ENCODE results near the gene ACSBG1.

The ACSBG1 gene

GRCh38 chr15:78175330-78175729, 59.0 kb downstream of the ACSBG1 start:
- no peak for TF ChIP-seq ZNF384 (IDR thresholded peaks at IDR 0.05)
- no peak for TF ChIP-seq NFRKB (IDR thresholded peaks at IDR 0.05)
- TF ChIP-seq FOXA1 (IDR thresholded peaks at IDR 0.05): no peak
- POLR2A ChIA-PET: interaction anchor here (1.6 kb wide), 1 partner anchor 124 kb away, joined by 6 read pairs; the partner anchor contains the start of gene SKIC8
- DNase-seq (ENCODE audit: extremely low spot score): no peak
- CTCF ChIA-PET: interaction anchor here (2.1 to 4.2 kb wide), 3 partner anchors 21 to 97 kb away, joined by 4 to 58 read pairs (median 17); no protein-coding TSS in a partner anchor

- no peak for DNase-seq (ENCODE audit: extremely low spot score)
- POLR2A ChIA-PET: interaction anchor here (1.6 kb wide), 1 partner anchor 125 kb away, joined by 6 read pairs; the partner anchor contains the start of gene SKIC8
- no peak for TF ChIP-seq NFRKB (IDR thresholded peaks at IDR 0.05)
- no peak for TF ChIP-seq PKNOX1 (IDR thresholded peaks at IDR 0.05)
- no peak for TF ChIP-seq FOXA1 (IDR thresholded peaks at IDR 0.05)
- CTCF ChIA-PET: interaction anchor here (0.6 kb wide), 1 partner anchor 15 kb away, joined by 3 read pairs; no protein-coding TSS in a partner anchor
These were observed 60.0 kb downstream of the ACSBG1 start for GRCh38 chr15:78174401-78174800.

GRCh38 chr15:78171864-78172472, 62.4 kb downstream of the ACSBG1 start:
- CTCF ChIA-PET: interaction anchor here (1.0 kb wide), 2 partner anchors 24 to 63 kb away, joined by 3 to 6 read pairs; no protein-coding TSS in a partner anchor
- no peak for TF ChIP-seq TARDBP (IDR thresholded peaks at IDR 0.05)
- TF ChIP-seq SP1 (IDR thresholded peaks at IDR 0.05): no peak
- TF ChIP-seq NFRKB (IDR thresholded peaks at IDR 0.05): no peak
- no peak for TF ChIP-seq ELF4 (IDR thresholded peaks at IDR 0.05)
- no peak for TF ChIP-seq LEF1 (IDR thresholded peaks at IDR 0.05; ENCODE audit: borderline replicate concordance)
- TF ChIP-seq FOXM1 (IDR thresholded peaks at IDR 0.05; ENCODE audit: borderline replicate concordance): no peak
- TF ChIP-seq ARNT (IDR thresholded peaks at IDR 0.05): no peak
- TF ChIP-seq PKNOX1 (IDR thresholded peaks at IDR 0.05): no peak
- no peak for TF ChIP-seq SUZ12 (IDR thresholded peaks at IDR 0.05)
- no peak for TF ChIP-seq HDGF (IDR thresholded peaks at IDR 0.05; ENCODE audit: borderline replicate concordance)
- TF ChIP-seq FOXK2 (IDR thresholded peaks at IDR 0.05): no peak
- TF ChIP-seq BHLHE40 (IDR thresholded peaks at IDR 0.05; ENCODE audit: borderline replicate concordance): no peak
- no peak for TF ChIP-seq FOXA1 (IDR thresholded peaks at IDR 0.05)

GRCh38 chr15:78170848-78171773, 63.3 kb downstream of the ACSBG1 start:
- ChIA-PET CTCF (interaction anchor here (1.1 kb wide), 1 partner anchor 69 kb away, joined by 3 read pairs; no protein-coding TSS in a partner anchor), POLR2A (interaction anchor here (0.6 kb wide), 1 partner anchor 128 kb away, joined by 4 read pairs; the partner anchor contains the start of gene SKIC8)
- no peak for DNase-seq (ENCODE audit: extremely low spot score)
- TF ChIP-seq ZNF384 (IDR thresholded peaks at IDR 0.05) (no peak), LEF1 (IDR thresholded peaks at IDR 0.05; ENCODE audit: borderline replicate concordance) (no peak), CTBP1 (IDR thresholded peaks at IDR 0.05; ENCODE audit: borderline replicate concordance) (no peak), PKNOX1 (IDR thresholded peaks at IDR 0.05) (no peak)

More at GRCh38 chr15:78171864-78172472, 62.4 kb downstream of the ACSBG1 start:
- no peak for DNase-seq (ENCODE audit: extremely low spot score)
- POLR2A ChIA-PET: interaction anchor here (1.7 kb wide), 1 partner anchor 41 kb away, joined by 4 read pairs; no protein-coding TSS in a partner anchor

GRCh38 chr15:78168608-78169007, 65.8 kb downstream of the ACSBG1 start:
- TF ChIP-seq SP1 (IDR thresholded peaks at IDR 0.05) (no peak), LEF1 (IDR thresholded peaks at IDR 0.05; ENCODE audit: borderline replicate concordance) (no peak), L3MBTL2 (conservative IDR thresholded peaks at IDR 0.05) (no peak), FOXK2 (IDR thresholded peaks at IDR 0.05) (no peak), PKNOX1 (IDR thresholded peaks at IDR 0.05) (no peak), HDGF (IDR thresholded peaks at IDR 0.05; ENCODE audit: borderline replicate concordance) (no peak), FOXA1 (IDR thresholded peaks at IDR 0.05) (no peak), ARNT (IDR thresholded peaks at IDR 0.05) (no peak), NFRKB (IDR thresholded peaks at IDR 0.05) (no peak), CTBP1 (IDR thresholded peaks at IDR 0.05; ENCODE audit: borderline replicate concordance) (no peak), ZNF384 (IDR thresholded peaks at IDR 0.05) (no peak), SUZ12 (IDR thresholded peaks at IDR 0.05) (no peak), BHLHE40 (IDR thresholded peaks at IDR 0.05; ENCODE audit: borderline replicate concordance) (no peak), ELF4 (IDR thresholded peaks at IDR 0.05) (no peak), TARDBP (IDR thresholded peaks at IDR 0.05) (no peak), FOXM1 (IDR thresholded peaks at IDR 0.05; ENCODE audit: borderline replicate concordance) (no peak)
- ChIA-PET CTCF (no interaction called here), POLR2A (no interaction called here)
- DNase-seq (ENCODE audit: extremely low spot score): no peak

Data from HEK293T (cell line).